Fibroblast of mammary gland (primary cell): ENCODE measurements around the gene PNPLA2.

Experiments
- DNase-seq: peaks from one replicate; pipeline ENCODE4 v3.0.0-alpha.2; 2010; ENCODE audit warnings: low read depth
- H3K4me3 ChIP-seq: 2 replicates; pipeline ENCODE4 v1.5.1; 2011; ENCODE audit warnings: low read depth, mild to moderate bottlenecking, low read length, moderate library complexity; ENCODE audit not compliant: control insufficient read depth
- TF ChIP-seq, protein P1 (sequence below): conservative IDR thresholded peaks from 2 replicates; pipeline ENCODE4 v1.5.1; 2011; ENCODE audit warnings: low read depth, low read length, inconsistent platforms; ENCODE audit not compliant: control insufficient read depth, insufficient read depth

PNPLA2 gene

GRCh38 chr11:795634-796564 lies 22.8 kb upstream of the PNPLA2 start:
- TF ChIP-seq, protein P1, sequence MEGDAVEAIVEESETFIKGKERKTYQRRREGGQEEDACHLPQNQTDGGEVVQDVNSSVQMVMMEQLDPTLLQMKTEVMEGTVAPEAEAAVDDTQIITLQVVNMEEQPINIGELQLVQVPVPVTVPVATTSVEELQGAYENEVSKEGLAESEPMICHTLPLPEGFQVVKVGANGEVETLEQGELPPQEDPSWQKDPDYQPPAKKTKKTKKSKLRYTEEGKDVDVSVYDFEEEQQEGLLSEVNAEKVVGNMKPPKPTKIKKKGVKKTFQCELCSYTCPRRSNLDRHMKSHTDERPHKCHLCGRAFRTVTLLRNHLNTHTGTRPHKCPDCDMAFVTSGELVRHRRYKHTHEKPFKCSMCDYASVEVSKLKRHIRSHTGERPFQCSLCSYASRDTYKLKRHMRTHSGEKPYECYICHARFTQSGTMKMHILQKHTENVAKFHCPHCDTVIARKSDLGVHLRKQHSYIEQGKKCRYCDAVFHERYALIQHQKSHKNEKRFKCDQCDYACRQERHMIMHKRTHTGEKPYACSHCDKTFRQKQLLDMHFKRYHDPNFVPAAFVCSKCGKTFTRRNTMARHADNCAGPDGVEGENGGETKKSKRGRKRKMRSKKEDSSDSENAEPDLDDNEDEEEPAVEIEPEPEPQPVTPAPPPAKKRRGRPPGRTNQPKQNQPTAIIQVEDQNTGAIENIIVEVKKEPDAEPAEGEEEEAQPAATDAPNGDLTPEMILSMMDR = no peak
- peak; percentile 94 for DNase-seq
- peak overlapping the region; percentile 68 for H3K4me3 ChIP-seq

DNA sequence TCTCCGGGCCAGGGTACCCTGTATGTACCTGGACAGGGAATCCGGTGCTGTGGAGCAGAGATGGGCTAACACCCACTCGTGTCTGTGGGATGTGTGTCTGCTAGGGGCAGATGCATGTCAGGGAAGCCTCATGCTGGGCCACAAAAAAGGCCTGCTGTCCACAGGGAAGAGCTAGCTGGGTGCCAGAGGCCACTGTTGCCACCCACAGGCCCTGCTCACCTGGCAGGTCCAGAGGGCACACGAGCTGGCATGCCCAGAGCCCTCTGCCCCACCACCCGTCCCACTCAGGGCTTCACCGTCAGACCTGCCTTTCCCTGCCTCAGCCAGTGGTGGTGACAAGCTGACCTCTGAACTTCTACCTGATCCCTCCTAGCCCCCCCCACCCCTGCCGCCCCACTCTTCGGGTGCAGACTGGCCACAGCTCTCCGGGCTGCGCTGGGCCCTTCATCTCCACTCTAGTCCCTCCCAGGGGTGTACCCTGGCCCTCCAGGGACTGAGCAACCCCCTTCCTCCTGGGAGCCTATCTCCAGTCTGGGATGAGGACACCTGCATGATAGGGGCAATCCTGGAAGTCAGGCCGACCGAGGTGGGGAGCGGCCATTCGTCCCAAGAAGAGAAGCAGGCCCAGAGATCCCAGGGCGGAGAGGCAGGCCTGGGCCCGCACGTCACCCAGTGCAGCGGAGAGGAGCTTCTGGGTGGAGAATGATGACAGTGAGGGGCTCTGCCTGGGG lies 22.0 kb upstream of the PNPLA2 start:
- H3K4me3 ChIP-seq = peak overlapping the region; percentile 68
- TF ChIP-seq, protein P1 = no peak
- no peak for DNase-seq

DNA sequence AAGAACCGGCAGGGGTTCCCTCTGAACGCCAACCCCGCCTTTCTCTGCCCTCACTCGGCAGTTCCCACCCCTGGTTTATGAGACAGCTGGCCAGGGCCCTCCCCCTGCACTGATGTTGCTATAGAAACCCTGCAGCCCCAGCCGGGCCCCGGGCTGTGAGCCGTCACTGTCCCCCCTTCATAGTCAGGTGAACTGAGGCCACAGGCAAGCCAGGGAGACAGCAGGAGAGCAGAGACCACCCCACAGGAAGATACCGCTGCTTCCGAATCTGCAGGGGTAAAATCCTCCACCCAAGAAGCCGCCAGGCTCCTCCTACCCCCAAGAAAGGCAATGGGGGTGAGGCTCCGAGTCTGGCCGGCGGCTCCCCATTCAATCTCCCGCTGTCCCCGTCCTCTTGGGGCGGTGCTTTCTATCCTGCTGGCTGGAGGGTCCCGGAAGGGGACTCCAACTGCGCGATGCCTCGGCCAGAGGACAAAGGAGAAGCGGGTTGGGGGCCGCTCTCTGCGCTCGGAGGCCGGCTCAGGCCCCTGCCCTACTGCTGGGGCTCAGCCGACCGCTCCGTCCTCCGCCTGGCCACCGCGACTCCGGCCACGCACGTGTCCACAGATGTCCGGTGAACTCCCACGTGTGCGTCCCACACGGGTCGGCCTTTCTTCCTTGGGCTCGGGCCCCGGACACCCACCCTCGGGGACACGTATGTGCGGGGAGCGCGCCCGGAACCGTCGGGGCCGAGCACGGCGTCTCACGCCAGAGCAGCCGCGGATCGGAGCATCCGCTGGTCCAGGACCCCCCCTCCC lies 21.2 kb upstream of the PNPLA2 start:
- peak; percentile 73 for DNase-seq
- TF ChIP-seq, protein P1 = no peak
- H3K4me3 ChIP-seq = peak overlapping the region; percentile 68

DNA sequence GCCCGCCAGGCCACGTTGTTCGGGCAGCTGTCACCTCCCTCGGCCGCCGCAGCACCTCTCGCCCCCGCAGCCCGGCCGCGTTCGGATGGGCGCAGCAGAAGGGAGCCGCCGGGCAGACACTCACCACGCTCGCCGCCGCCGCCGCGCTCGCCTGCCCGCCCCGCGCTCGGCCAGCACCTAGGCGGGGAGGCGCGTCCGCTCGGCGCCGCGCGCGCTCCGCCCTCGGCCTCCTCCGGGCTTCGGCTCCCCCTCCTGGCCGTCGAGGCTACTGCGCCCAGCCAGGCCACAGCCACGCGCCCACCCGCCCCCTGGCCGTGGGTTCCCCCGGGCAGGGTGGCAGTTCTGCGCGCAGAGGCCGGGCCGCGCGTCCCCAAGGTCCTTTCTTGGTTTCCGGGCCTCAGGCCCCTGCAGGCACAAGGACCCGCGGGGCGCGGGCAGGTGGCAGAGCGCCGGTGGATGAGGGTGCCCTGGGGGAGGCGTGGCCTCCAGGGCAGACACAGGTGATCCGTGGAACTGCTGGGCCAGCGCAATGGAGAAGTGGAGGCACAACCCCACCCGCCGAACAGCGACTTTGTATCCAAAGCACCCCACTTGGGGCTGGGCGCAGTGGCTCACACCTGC lies 20.5 kb upstream of the PNPLA2 start, which contains the start of gene SLC25A22:
TSS of gene SLC25A22 (minus strand) at position 189 of the 621 bp plus-strand sequence. CDS start 3,275 bp downstream, outside the sequence.
- peak; percentile 67 for DNase-seq
- TF ChIP-seq, protein P1 = peak; percentile 35
- peak within 1 kb of the TSS; percentile 68 for H3K4me3 ChIP-seq

GRCh38 chr11:799641-800316 lies 18.9 kb upstream of the PNPLA2 start:
- TF ChIP-seq, protein P1 = no peak
- H3K4me3 ChIP-seq = no peak overlapping the region
- no peak for DNase-seq
